GM23248 (cell line): Measurements from ENCODE around the gene ACSF3. TPM values are rescaled to one million over a fixed set of nuclear protein-coding genes. Genes with fewer than 3 reads are reported as not detected.

Experiments
- DNase-seq: peaks from one replicate; pipeline ENCODE4 v3.0.0-alpha.2; 2015
- H2AFZ ChIP-seq: fragments of 200-600 bp; sonication (generic); 2 replicates; pipeline ENCODE4 v1.6.1; 2016; ENCODE audit warnings: antibody characterized with exemption
- H3F3A ChIP-seq: fragments of 200-600 bp; sonication (generic); 2 replicates; pipeline ENCODE4 v1.6.1; 2016; ENCODE audit warnings: mild to moderate bottlenecking, antibody characterized with exemption, mixed run types; ENCODE audit not compliant: insufficient read depth
- H3K27ac ChIP-seq: fragments of 200-600 bp; sonication (generic); 2 replicates; pipeline ENCODE4 v1.5.1; 2016; ENCODE audit warnings: mild to moderate bottlenecking
- H3K27me3 ChIP-seq: fragments of 200-600 bp; sonication (generic); replicated peaks from 2 replicates; pipeline ENCODE4 v1.6.1; 2016; ENCODE audit warnings: mild to moderate bottlenecking; ENCODE audit not compliant: insufficient read depth
- H3K36me3 ChIP-seq: fragments of 200-600 bp; sonication (generic); 2 replicates; pipeline ENCODE4 v1.6.1; 2016; ENCODE audit warnings: low read depth, mild to moderate bottlenecking
- H3K4me1 ChIP-seq: fragments of 200-600 bp; sonication (generic); 2 replicates; pipeline ENCODE4 v1.6.1; 2016; ENCODE audit warnings: mild to moderate bottlenecking; ENCODE audit not compliant: insufficient read depth
- H3K4me2 ChIP-seq: fragments of 200-600 bp; sonication (generic); one replicate; pipeline ENCODE4 v1.6.1; 2016; ENCODE audit warnings: mild to moderate bottlenecking; ENCODE audit not compliant: unreplicated experiment
- H3K4me3 ChIP-seq: fragments of 200-600 bp; sonication (generic); 2 replicates; pipeline ENCODE4 v1.5.1; 2016; ENCODE audit warnings: mild to moderate bottlenecking
- H3K79me2 ChIP-seq: fragments of 200-600 bp; sonication (generic); 2 replicates; pipeline ENCODE4 v1.6.1; 2016; ENCODE audit warnings: mild to moderate bottlenecking; ENCODE audit not compliant: insufficient read depth
- H3K9ac ChIP-seq: fragments of 200-600 bp; sonication (generic); 2 replicates; pipeline ENCODE4 v1.6.1; 2016; ENCODE audit warnings: mild to moderate bottlenecking
- H3K9me2 ChIP-seq: fragments of 200-600 bp; sonication (generic); 2 replicates; pipeline ENCODE4 v1.6.1; 2016; ENCODE audit warnings: mixed run types, mild to moderate bottlenecking, moderate library complexity; ENCODE audit not compliant: insufficient read depth
- H3K9me3 ChIP-seq: fragments of 200-600 bp; sonication (generic); one replicate; pipeline ENCODE4 v1.6.1; 2017; ENCODE audit warnings: low read depth
- H4K20me1 ChIP-seq: fragments of 200-600 bp; sonication (generic); 2 replicates; pipeline ENCODE4 v1.6.0; 2016; ENCODE audit not compliant: insufficient read depth
- EZH2 ChIP-seq: fragments of 200-600 bp; sonication (generic); IDR thresholded peaks from 2 replicates; pipeline ENCODE4 v1.6.1; 2018; ENCODE audit warnings: antibody characterized with exemption, mild to moderate bottlenecking; ENCODE audit not compliant: insufficient read depth, poor library complexity, severe bottlenecking
- EZH2phosphoT487 ChIP-seq: fragments of 200-600 bp; sonication (generic); IDR thresholded peaks from 2 replicates; pipeline ENCODE4 v1.6.1; 2018; ENCODE audit warnings: antibody characterized with exemption, moderate library complexity, mild to moderate bottlenecking, low read depth; ENCODE audit not compliant: insufficient read depth
- WGBS, 2 experiments: methylation state at CpG; one replicate each; pipeline ENCODE4 v1.1.6; 2015 to 2017; ENCODE audit warnings: low lambda C conversion rate in 2 of 2, low coverage in 1 of 2; ENCODE audit errors: missing lambda C conversion rate in 2 of 2; 5-methylcytosine and 5-hydroxymethylcytosine counted together
- in situ Hi-C: fragments of 300-500 bp; cut with MboI; formaldehyde crosslinking; loops from 2 replicates; pipeline ENCODE4 v1.15.0; 2020
- polyA plus RNA-seq: library from polyadenylated mRNA; unstranded; fragments of >200 nt; fragmentation: Nextera tagmentation; extraction: Ambion mirVana; gene quantifications from 2 replicates; pipeline ENCODE4 v1.2.1, GENCODE V29; 2016
- total RNA-seq: library from RNA; depleted of rRNA; stranded (reverse); fragments of >200 nt; shearing (Covaris generic); gene quantifications from 2 replicates; pipeline ENCODE4 v1.2.3, GENCODE V29; 2014

Gene ACSF3
- total and polyA plus RNA-seq, 2 experiments from 2014 or later: 15.9 to 17.1 TPM

GRCh38 chr16:89193576-89194293, 100.1 kb downstream of the ACSF3 start:
- Histone ChIP-seq H3K79me2 (no peaks in the 10 kb centered on the region), H3K4me1 (no peaks in the 10 kb centered on the region), H3K9me3 (no peaks in the 10 kb centered on the region), H2AFZ (no peak overlapping the region), H3K9ac (no peak overlapping the region), H3K27me3 (no peaks in the 10 kb centered on the region), H3K4me2 (no peak overlapping the region), H3K36me3 (no peaks in the 10 kb centered on the region), H3K27ac (no peak overlapping the region), H4K20me1 (no peaks in the 10 kb centered on the region), H3K9me2 (no peaks in the 10 kb centered on the region), H3K4me3 (no peak overlapping the region), H3F3A (no peaks in the 10 kb centered on the region)
- DNase-seq: no peak
- 76 to 82% methylated on average over 24 to 38 of the region's 38 CpGs for whole genome bisulfite sequencing, 2 experiments
- in situ Hi-C loops: no loop called here
- TF ChIP-seq EZH2phosphoT487: no peak
- no peak for TF ChIP-seq EZH2

GRCh38 chr16:89194340-89195311, 101.0 kb downstream of the ACSF3 start:
- H3K9me3 ChIP-seq: no peaks in the 10 kb centered on the region
- in situ Hi-C loops: no loop called here
- no peaks in the 10 kb centered on the region for H3K9me2 ChIP-seq
- H3K4me2 ChIP-seq: no peak overlapping the region
- no peak for DNase-seq
- H3K4me3 ChIP-seq: no peak overlapping the region
- H4K20me1 ChIP-seq: no peaks in the 10 kb centered on the region
- H2AFZ ChIP-seq: no peak overlapping the region
- H3F3A ChIP-seq: no peaks in the 10 kb centered on the region
- H3K9ac ChIP-seq: no peak overlapping the region
- no peaks in the 10 kb centered on the region; the same call in 1 of the 2 replicates for H3K27me3 ChIP-seq
- H3K79me2 ChIP-seq: no peaks in the 10 kb centered on the region
- no peak overlapping the region for H3K27ac ChIP-seq
- H3K4me1 ChIP-seq: no peaks in the 10 kb centered on the region
- TF ChIP-seq EZH2 (no peak), EZH2phosphoT487 (no peak)
- 86 to 89% methylated on average over 36 to 45 of the region's 45 CpGs for WGBS, 2 experiments
- no peaks in the 10 kb centered on the region for H3K36me3 ChIP-seq

GRCh38 chr16:89195521-89196171, 102.0 kb downstream of the ACSF3 start:
- H3F3A ChIP-seq: no peaks in the 10 kb centered on the region

GRCh38 chr16:89197033-89197632, 103.5 kb downstream of the ACSF3 start:
- H3K4me1 ChIP-seq: no peaks in the 10 kb centered on the region
- H3K27ac ChIP-seq: no peak overlapping the region
- no peak overlapping the region for H3K4me3 ChIP-seq
- H3F3A ChIP-seq: no peaks in the 10 kb centered on the region
- TF ChIP-seq EZH2phosphoT487: no peak
- TF ChIP-seq EZH2: no peak
- H3K36me3 ChIP-seq: no peaks in the 10 kb centered on the region
- H2AFZ ChIP-seq: no peak overlapping the region
- H3K9ac ChIP-seq: no peak overlapping the region
- no peak overlapping the region for H3K4me2 ChIP-seq
- no peaks in the 10 kb centered on the region for H3K9me2 ChIP-seq
- H3K79me2 ChIP-seq: no peaks in the 10 kb centered on the region
- no peaks in the 10 kb centered on the region for H4K20me1 ChIP-seq
- DNase-seq: no peak
- WGBS, 2 experiments: 84 to 86% methylated on average over 13 of the region's 13 CpGs
- H3K27me3 ChIP-seq: peaks cover 14% of the 10 kb centered on the region
- no peaks in the 10 kb centered on the region for H3K9me3 ChIP-seq
- in situ Hi-C loops: no loop called here

More at GRCh38 chr16:89195521-89196171, 102.0 kb downstream of the ACSF3 start:
- WGBS, 2 experiments: 85 to 87% methylated on average over 21 of the region's 21 CpGs
- in situ Hi-C loops: no loop called here
- no peak overlapping the region for H3K9ac ChIP-seq
- H3K36me3 ChIP-seq: no peaks in the 10 kb centered on the region
- H3K79me2 ChIP-seq: no peaks in the 10 kb centered on the region
- H3K9me3 ChIP-seq: no peaks in the 10 kb centered on the region
- peaks cover 8% of the 10 kb centered on the region for H3K27me3 ChIP-seq
- TF ChIP-seq EZH2 (no peak), EZH2phosphoT487 (no peak)
- no peak overlapping the region for H3K27ac ChIP-seq
- H3K4me3 ChIP-seq: no peak overlapping the region
- no peak overlapping the region for H3K4me2 ChIP-seq
- H3K9me2 ChIP-seq: no peaks in the 10 kb centered on the region
- no peak for DNase-seq
- H2AFZ ChIP-seq: no peak overlapping the region
- no peaks in the 10 kb centered on the region for H4K20me1 ChIP-seq
- no peaks in the 10 kb centered on the region for H3K4me1 ChIP-seq
